Right atrium auricular region (tissue), 2 donors: ENCODE measurements around the gene SNX2. TPM values are rescaled to one million over a fixed set of nuclear protein-coding genes. Genes with fewer than 3 reads are reported as not detected.

Experiments
- DNase-seq: peaks from one replicate; pipeline ENCODE4 v3.0.0-alpha.2; 2019; ENCODE audit warnings: low spot score
- H3K27ac ChIP-seq, 2 donors: fragments of 200-600 bp; sonication (generic); 1 replicate in 1 of 2; 2 replicates in 1 of 2; pipeline ENCODE4 v1.5.1; 2016 to 2019
- H3K27me3 ChIP-seq, 2 donors: fragments of 200-600 bp; sonication (generic); one replicate each; pipeline versions ENCODE4 v1.5.1 to v1.6.0; 2017 to 2019
- H3K36me3 ChIP-seq: fragments of 200-600 bp; sonication (generic); one replicate; pipeline ENCODE4 v1.5.1; 2016
- H3K4me1 ChIP-seq, 2 donors: fragments of 200-600 bp; sonication (generic); one replicate each; pipeline versions ENCODE4 v1.5.1 to v1.6.0; 2017 to 2019
- H3K4me3 ChIP-seq, 2 donors: fragments of 200-600 bp; sonication (generic); 1 replicate in 1 of 2; 2 replicates in 1 of 2; pipeline ENCODE4 v1.5.1; 2017 to 2019; ENCODE audit warnings: mild to moderate bottlenecking in 1 of 2, moderate library complexity in 1 of 2
- H3K9me3 ChIP-seq, 2 donors: fragments of 200-600 bp; sonication (generic); one replicate each; pipeline ENCODE4 v1.5.1; 2019
- total RNA-seq, 2 donors: library from RNA; depleted of rRNA; stranded (reverse); fragments of >200 nt; gene quantifications; one replicate each; pipeline ENCODE4 v1.1.0, GENCODE V29; 2016
- TF ChIP-seq, protein P1 (sequence below), 2 donors: fragments of 200-600 bp; sonication (generic); IDR thresholded peaks; one replicate each; pipeline ENCODE4 v1.5.1; 2019; ENCODE audit warnings: antibody characterized with exemption in 2 of 2

SNX2 gene
- total RNA-seq, 2 donors from 2014 or later: 27.4 to 27.7 TPM

DNA sequence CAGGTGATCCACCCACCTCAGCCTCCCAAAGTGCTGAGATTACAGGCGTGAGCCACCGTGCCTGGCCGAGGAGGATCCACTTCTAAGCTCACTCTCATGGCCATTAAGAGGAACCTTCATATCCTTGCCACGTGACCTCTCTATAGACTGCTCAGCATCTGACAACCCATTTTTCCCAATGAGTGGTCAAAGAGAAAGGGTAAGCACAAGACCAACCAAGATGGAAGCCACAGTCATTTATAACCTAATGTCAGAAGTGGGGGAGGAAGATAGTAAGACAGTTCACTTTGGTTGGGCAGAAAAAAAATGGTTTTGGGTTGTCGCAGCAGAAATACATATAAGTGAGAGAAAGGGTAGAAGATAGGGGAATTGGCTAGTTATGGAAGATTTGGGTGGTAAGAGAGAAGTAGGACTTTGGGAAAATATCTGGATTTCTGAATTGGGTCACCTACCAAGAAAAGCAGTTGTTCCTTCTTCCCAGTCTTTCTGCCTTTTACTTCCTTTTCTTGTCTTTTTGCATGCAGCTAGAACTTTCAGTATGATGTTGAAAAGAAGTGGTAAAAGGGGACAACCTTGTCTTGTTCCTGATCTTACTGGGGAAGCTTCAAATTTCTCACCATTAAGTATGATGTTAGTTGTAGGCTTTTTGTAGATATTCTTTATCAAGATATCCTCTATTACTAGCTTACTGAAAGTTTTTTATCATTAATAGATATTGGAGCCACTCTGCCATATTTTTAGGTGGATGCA lies 15.6 kb downstream of the SNX2 start:
- no peak overlapping the region for H3K4me3 ChIP-seq
- peaks cover 0 to 6% of the 10 kb centered on the region in 2 donors for H3K9me3 ChIP-seq
- no peak for DNase-seq
- H3K4me1 ChIP-seq: peaks cover 0 to 6% of the 10 kb centered on the region in 2 donors
- no peaks in the 10 kb centered on the region for H3K36me3 ChIP-seq
- TF ChIP-seq, protein P1, sequence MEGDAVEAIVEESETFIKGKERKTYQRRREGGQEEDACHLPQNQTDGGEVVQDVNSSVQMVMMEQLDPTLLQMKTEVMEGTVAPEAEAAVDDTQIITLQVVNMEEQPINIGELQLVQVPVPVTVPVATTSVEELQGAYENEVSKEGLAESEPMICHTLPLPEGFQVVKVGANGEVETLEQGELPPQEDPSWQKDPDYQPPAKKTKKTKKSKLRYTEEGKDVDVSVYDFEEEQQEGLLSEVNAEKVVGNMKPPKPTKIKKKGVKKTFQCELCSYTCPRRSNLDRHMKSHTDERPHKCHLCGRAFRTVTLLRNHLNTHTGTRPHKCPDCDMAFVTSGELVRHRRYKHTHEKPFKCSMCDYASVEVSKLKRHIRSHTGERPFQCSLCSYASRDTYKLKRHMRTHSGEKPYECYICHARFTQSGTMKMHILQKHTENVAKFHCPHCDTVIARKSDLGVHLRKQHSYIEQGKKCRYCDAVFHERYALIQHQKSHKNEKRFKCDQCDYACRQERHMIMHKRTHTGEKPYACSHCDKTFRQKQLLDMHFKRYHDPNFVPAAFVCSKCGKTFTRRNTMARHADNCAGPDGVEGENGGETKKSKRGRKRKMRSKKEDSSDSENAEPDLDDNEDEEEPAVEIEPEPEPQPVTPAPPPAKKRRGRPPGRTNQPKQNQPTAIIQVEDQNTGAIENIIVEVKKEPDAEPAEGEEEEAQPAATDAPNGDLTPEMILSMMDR (IDR thresholded peaks at IDR 0.05): no peak
- no peaks in the 10 kb centered on the region for H3K27me3 ChIP-seq
- no peak overlapping the region for H3K27ac ChIP-seq

DNA sequence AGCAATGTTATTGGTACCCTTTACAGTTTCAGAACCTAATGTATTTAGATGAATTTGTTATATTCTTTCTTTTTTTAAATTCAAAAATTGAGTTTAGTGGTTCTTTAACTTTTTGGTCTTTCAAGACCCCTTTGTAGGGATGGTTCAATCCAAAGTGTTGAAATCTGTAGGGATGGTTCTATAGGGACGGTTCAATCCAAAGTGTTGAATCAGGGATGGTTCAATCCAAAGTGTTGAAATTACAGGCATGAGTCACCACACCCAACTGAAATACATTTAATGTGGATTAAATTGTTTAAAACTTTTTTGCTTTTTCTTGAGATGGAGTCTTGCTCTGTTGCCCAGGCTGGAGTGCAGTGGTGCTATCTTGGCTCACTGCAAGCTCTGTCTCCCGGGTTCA lies 30.6 kb downstream of the SNX2 start:
- H3K36me3 ChIP-seq: peaks cover 48% of the 10 kb centered on the region

DNA sequence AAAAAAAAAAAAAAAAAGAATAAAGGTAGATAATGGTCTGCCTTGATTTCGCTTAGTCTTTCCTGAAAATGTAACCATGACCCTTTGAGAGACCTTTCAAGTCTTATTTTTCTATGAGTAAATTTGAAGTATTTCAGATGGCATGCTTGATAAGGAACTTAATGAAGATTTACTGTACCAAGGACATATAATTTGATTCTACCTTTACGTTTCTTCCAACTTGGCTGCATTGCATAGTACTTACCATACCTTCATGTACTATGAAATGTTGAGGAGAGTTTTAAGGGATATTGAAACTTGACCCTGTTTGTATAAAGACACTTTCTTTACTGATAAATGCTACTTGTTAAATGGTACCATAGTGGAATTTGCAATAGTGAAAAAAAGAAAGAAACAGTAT lies 35.5 kb downstream of the SNX2 start:
- H3K27ac ChIP-seq: no peak overlapping the region
- no peaks in the 10 kb centered on the region for H3K27me3 ChIP-seq
- no peak overlapping the region for H3K4me3 ChIP-seq
- no peaks in the 10 kb centered on the region for H3K4me1 ChIP-seq
- TF ChIP-seq, protein P1 (IDR thresholded peaks at IDR 0.05): no peak
- DNase-seq: no peak
- no peaks in the 10 kb centered on the region for H3K9me3 ChIP-seq
- peaks cover 24% of the 10 kb centered on the region for H3K36me3 ChIP-seq

More for the DNA sequence above, 30.6 kb downstream of the SNX2 start:
- no peaks in the 10 kb centered on the region for H3K9me3 ChIP-seq
- no peak for DNase-seq
- H3K4me3 ChIP-seq: no peak overlapping the region
- no peaks in the 10 kb centered on the region for H3K27me3 ChIP-seq
- TF ChIP-seq, protein P1 (IDR thresholded peaks at IDR 0.05): no peak
- H3K4me1 ChIP-seq: no peaks in the 10 kb centered on the region
- no peak overlapping the region for H3K27ac ChIP-seq

DNA sequence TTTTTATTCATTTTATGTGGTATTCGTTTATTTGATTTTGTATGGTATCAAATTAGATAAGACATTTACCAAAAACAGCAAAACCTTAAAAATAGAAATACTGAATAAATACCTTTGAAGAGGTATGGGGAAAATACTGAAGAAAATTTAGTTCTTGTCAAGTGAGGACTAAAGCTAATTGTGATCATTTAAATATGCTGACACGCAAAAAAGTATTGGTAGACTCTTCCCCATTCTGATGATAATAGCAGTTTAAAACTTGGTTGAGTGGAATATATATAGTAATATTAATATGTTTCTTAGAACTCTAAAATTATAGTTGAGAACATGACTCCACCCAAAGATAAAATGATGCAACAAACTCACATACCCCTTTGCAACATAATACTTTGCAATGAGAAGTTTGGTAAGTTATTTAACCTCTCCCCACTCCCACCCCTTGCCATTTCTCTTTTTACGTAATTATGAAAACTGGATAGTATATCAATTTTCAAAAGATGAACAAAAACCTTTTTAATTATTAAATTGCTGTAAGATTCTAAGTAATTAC lies 40.4 kb downstream of the SNX2 start:
- no peak overlapping the region for H3K27ac ChIP-seq
- DNase-seq: no peak
- no peak overlapping the region for H3K4me3 ChIP-seq
- peaks cover 7% of the 10 kb centered on the region for H3K36me3 ChIP-seq
- no peaks in the 10 kb centered on the region for H3K27me3 ChIP-seq
- TF ChIP-seq, protein P1 (IDR thresholded peaks at IDR 0.05): no peak
- H3K4me1 ChIP-seq: no peaks in the 10 kb centered on the region
- no peaks in the 10 kb centered on the region for H3K9me3 ChIP-seq

DNA sequence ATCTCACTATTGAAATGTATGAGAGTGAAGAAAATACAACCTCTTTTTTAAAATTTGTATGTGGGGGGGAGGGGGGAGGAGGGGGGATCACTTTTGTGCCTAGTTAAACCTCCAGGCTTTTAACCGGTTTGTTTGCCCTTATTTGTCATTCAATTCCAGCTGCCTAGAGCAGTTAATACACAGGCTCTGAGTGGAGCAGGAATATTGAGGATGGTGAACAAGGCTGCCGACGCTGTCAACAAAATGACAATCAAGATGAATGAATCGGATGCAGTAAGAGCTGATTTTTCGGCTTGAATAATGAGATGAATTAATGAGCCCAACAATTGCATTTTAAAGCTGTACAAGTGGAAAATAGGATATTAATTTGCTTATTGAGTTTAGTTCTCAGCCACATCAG lies 41.9 kb downstream of the SNX2 start:
- peaks cover 13% of the 10 kb centered on the region for H3K36me3 ChIP-seq

More for the DNA sequence above, 41.9 kb downstream of the SNX2 start:
- Histone ChIP-seq H3K4me3 (no peak overlapping the region), H3K9me3 (no peaks in the 10 kb centered on the region), H3K27ac (no peak overlapping the region), H3K27me3 (no peaks in the 10 kb centered on the region), H3K4me1 (no peaks in the 10 kb centered on the region)
- TF ChIP-seq, protein P1 (IDR thresholded peaks at IDR 0.05): no peak
- DNase-seq: no peak
